Endothelial cell of umbilical vein (primary cell): ENCODE data around the gene SERPINA1. TPM values are rescaled to one million over a fixed set of nuclear protein-coding genes. Genes with fewer than 3 reads are reported as not detected.

Source experiments
- BruUV-seq: library from RNA; stranded (reverse); fragments of 400-500 nt; replicated peaks from 2 replicates; lab custom pipeline; 2021; lab: Mats Ljungman, UMichigan
- CTCF ChIA-PET: fragments of 300-600, 350-600 bp; sonication (Branson Sonifier 250); formaldehyde crosslinking; loops from one replicate; lab custom pipeline; 2021; ENCODE audit warnings: antibody characterized with exemption, inconsistent platforms; lab: Charles Lee
- POLR2A ChIA-PET: fragments of 300-600, 350-600 bp; sonication (Branson Sonifier 250); formaldehyde crosslinking; loops from one replicate; lab custom pipeline; 2021; ENCODE audit warnings: antibody characterized with exemption, inconsistent platforms; lab: Charles Lee
- DNase-seq: peaks from one replicate; pipeline ENCODE4 v3.0.0-alpha.2; 2011; ENCODE audit warnings: low read depth, low spot score
- FAIRE-seq: peaks from 2 replicates; lab custom pipeline; 2011; peaks lifted over from hg19 to GRCh38; lab: Jason Lieb, UNC
- H2AFZ ChIP-seq: 2 replicates; pipeline ENCODE4 v1.6.0; 2012; ENCODE audit warnings: low read depth, low read length, control low read depth, inconsistent platforms
- H3K27ac ChIP-seq: 2 replicates; pipeline ENCODE4 v1.5.1; 2011; ENCODE audit warnings: low read depth, mild to moderate bottlenecking, control low read depth, low read length, moderate library complexity; ENCODE audit not compliant: insufficient read depth
- H3K27me3 ChIP-seq, 2 experiments: 2 replicates each; pipeline versions ENCODE4 v1.6.0 to v1.6.1; 2011; ENCODE audit warnings: low read length in 2 of 2, mixed read lengths in 1 of 2; ENCODE audit not compliant: control insufficient read depth in 2 of 2, insufficient read depth in 2 of 2
- H3K36me3 ChIP-seq, 2 experiments: 2 replicates in 1 of 2; 3 replicates in 1 of 2; pipeline ENCODE4 v1.5.1; 2011; ENCODE audit warnings: low read length in 2 of 2, mild to moderate bottlenecking in 1 of 2, moderate library complexity in 1 of 2; ENCODE audit not compliant: control insufficient read depth in 2 of 2, insufficient read depth in 2 of 2; ENCODE audit errors: extremely low read depth in 1 of 2
- H3K4me1 ChIP-seq: 3 replicates; pipeline ENCODE4 v1.5.1; 2011; ENCODE audit warnings: mild to moderate bottlenecking, low read length; ENCODE audit not compliant: control insufficient read depth, insufficient read depth; ENCODE audit errors: extremely low read depth
- H3K4me2 ChIP-seq: 2 replicates; pipeline ENCODE4 v1.6.1; 2011; ENCODE audit warnings: low read length, control low read depth, mixed read lengths; ENCODE audit not compliant: insufficient read depth
- H3K4me3 ChIP-seq, 3 experiments: fragments of 200-600 bp in 1 of 3; sonication (generic), shearing (Covaris generic) in 1 of 3; replicated peaks in 1 of 3; 2 replicates each; pipeline ENCODE4 v1.5.1; 2011 to 2016; ENCODE audit warnings: control low read depth in 3 of 3, low read length in 3 of 3, mild to moderate bottlenecking in 2 of 3, inconsistent platforms in 1 of 3, low read depth in 1 of 3, moderate library complexity in 1 of 3; ENCODE audit not compliant: insufficient read depth in 1 of 3
- H3K79me2 ChIP-seq: 2 replicates; pipeline ENCODE4 v1.6.0; 2012; ENCODE audit warnings: low read length, inconsistent platforms; ENCODE audit not compliant: control insufficient read depth, insufficient read depth
- H3K9ac ChIP-seq: replicated peaks from 2 replicates; pipeline ENCODE3; 2011; ENCODE audit warnings: low read length, control low read depth; ENCODE audit not compliant: insufficient read depth; ENCODE audit errors: extremely low read depth
- H3K9me1 ChIP-seq: replicated peaks from 3 replicates; pipeline ENCODE4 v1.6.0; 2011; ENCODE audit warnings: mild to moderate bottlenecking, low read length; ENCODE audit not compliant: control insufficient read depth, insufficient read depth; ENCODE audit errors: extremely low read depth
- H3K9me3 ChIP-seq: replicated peaks from 2 replicates; pipeline ENCODE4 v1.5.1; 2012; ENCODE audit warnings: low read length, inconsistent platforms; ENCODE audit not compliant: control insufficient read depth, insufficient read depth
- H4K20me1 ChIP-seq: replicated peaks from 2 replicates; pipeline ENCODE3; 2011; ENCODE audit warnings: mild to moderate bottlenecking, low read length; ENCODE audit not compliant: control insufficient read depth, insufficient read depth; ENCODE audit errors: extremely low read depth
- EZH2 ChIP-seq: IDR thresholded peaks from 2 replicates; pipeline ENCODE4 v1.6.1; 2012; ENCODE audit warnings: borderline replicate concordance, low read depth, mild to moderate bottlenecking, moderate library complexity, low read length, inconsistent platforms; ENCODE audit not compliant: severe bottlenecking
- FOS ChIP-seq: IDR thresholded peaks from 2 replicates; pipeline ENCODE4 v1.6.1; 2011; ENCODE audit warnings: mild to moderate bottlenecking, low read length, moderate library complexity, borderline replicate concordance; ENCODE audit not compliant: insufficient read depth
- GATA2 ChIP-seq: IDR thresholded peaks from 2 replicates; pipeline ENCODE4 v1.7.0; 2011; ENCODE audit warnings: low read depth, mild to moderate bottlenecking, moderate library complexity, mixed read lengths, low read length; ENCODE audit not compliant: insufficient read length, insufficient read depth
- JUN ChIP-seq: IDR thresholded peaks from 2 replicates; pipeline ENCODE4 v1.6.1; 2011; ENCODE audit warnings: borderline replicate concordance, low read depth; ENCODE audit not compliant: insufficient read length, insufficient read depth
- MYC ChIP-seq: IDR thresholded peaks from one replicate; pipeline ENCODE4 v1.6.1; 2011; ENCODE audit warnings: mild to moderate bottlenecking, low read depth, low read length
- POLR2A ChIP-seq: IDR thresholded peaks from 2 replicates; pipeline ENCODE4 v1.6.1; 2012; ENCODE audit warnings: low read depth, mild to moderate bottlenecking, control low read depth, low read length
- POLR2AphosphoS5 ChIP-seq: IDR thresholded peaks from 2 replicates; pipeline ENCODE4 v1.6.1; 2012; ENCODE audit warnings: low read depth, mild to moderate bottlenecking, control low read depth, low read length, moderate library complexity; ENCODE audit not compliant: insufficient read depth
- dilution Hi-C: fragments of 300-500 bp; cut with MboI; formaldehyde crosslinking; loops from one replicate; pipeline ENCODE4 v1.15.0; 2019; ENCODE audit warnings: low sequenced_read_pairs; ENCODE audit not compliant: extremely low pct_ligation_motif_present
- intact Hi-C: fragments of 100-400 bp; cut with micrococcal nuclease; formaldehyde crosslinking; loops from one replicate; pipeline ENCODE4 v1.10.0; 2022
- polyA plus RNA-seq, 4 experiments: library from polyadenylated mRNA; depleted of rRNA in 3 of 4; stranded (reverse) in 3 of 4; unstranded in 1 of 4; fragments of >200 nt; gene quantifications; 2 replicates each; pipeline versions ENCODE4 v1.2.1 to v1.2.3, GENCODE V29; 2011 to 2012; ENCODE audit warnings: missing spikeins in 1 of 4
- total RNA-seq: library from RNA; stranded (reverse); gene quantifications from 2 replicates; pipeline ENCODE4 v1.2.3, GENCODE V29; 2021
- TF ChIP-seq, protein P1 (sequence below): IDR thresholded peaks from 2 replicates; pipeline ENCODE4 v1.6.1; 2011; ENCODE audit not compliant: insufficient read depth, insufficient read length
- TF ChIP-seq, protein P2 (sequence below), 2 donors: IDR thresholded peaks; 1 replicate in 1 of 2; 2 replicates in 1 of 2; pipeline ENCODE4 v1.5.1; 2011; ENCODE audit warnings: low read length in 2 of 2, mild to moderate bottlenecking in 2 of 2, moderate library complexity in 2 of 2, control low read depth in 1 of 2, inconsistent platforms in 1 of 2, low read depth in 1 of 2; ENCODE audit not compliant: insufficient read depth in 1 of 2; ENCODE audit errors: extremely low read depth in 1 of 2

The SERPINA1 gene
- total and polyA plus RNA-seq, 2 donors (not counting 3 experiments of a cell fraction or from before 2014, with no cell fraction given), result not detected

DNA sequence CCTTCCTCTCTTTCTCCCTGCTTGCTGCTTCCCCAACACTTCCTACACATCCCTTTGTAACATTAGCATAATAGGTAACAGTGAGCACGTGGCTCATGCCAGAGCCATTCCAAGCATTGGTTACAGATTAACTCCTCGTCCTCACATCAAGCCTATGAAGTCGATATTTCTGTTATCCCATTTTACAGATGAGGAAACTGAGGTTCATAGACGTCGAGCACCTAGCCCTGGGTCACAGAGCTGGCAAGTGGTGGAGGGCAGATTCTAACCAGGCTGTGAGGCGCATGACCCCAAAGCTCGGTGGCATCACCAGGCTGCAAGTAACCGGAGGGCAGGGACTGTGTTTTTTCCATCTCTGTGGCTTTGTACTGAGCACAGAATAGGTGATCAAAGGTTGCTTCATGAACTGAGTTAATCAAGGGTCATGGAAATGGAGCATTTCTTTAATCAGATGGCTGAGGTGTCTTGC lies 5.7 kb upstream of the SERPINA1 start:
- FAIRE-seq (no peak), DNase-seq (no peak)
- Histone ChIP-seq H3K79me2 (no peaks in the 10 kb centered on the region), H3K27me3 (no peaks in the 10 kb centered on the region), H3K9me1 (no peaks in the 10 kb centered on the region), H3K4me2 (no peak overlapping the region), H2AFZ (no peak overlapping the region), H3K9me3 (no peaks in the 10 kb centered on the region), H3K4me3 (no peak overlapping the region), H3K9ac (no peak overlapping the region), H4K20me1 (no peaks in the 10 kb centered on the region), H3K4me1 (no peaks in the 10 kb centered on the region), H3K36me3 (no peaks in the 10 kb centered on the region), H3K27ac (no peak overlapping the region)
- BruUV-seq, result no TSS peak
- no peak for TF ChIP-seq FOS
- TF ChIP-seq POLR2AphosphoS5, result no peak
- TF ChIP-seq, protein P1, sequence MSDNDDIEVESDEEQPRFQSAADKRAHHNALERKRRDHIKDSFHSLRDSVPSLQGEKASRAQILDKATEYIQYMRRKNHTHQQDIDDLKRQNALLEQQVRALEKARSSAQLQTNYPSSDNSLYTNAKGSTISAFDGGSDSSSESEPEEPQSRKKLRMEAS, result no peak
- ChIA-PET CTCF (no interaction called here), POLR2A (no interaction called here)
- intact Hi-C loops, result no loop called here
- dilution Hi-C loops, result no loop called here

- ChIA-PET POLR2A (no interaction called here), CTCF (no interaction called here)
- Histone ChIP-seq H3K4me3 (no peak overlapping the region), H3K27ac (no peak overlapping the region), H3K36me3 (no peaks in the 10 kb centered on the region), H3K4me1 (no peaks in the 10 kb centered on the region), H3K79me2 (no peaks in the 10 kb centered on the region), H2AFZ (no peak overlapping the region), H3K9ac (no peak overlapping the region), H3K27me3 (no peaks in the 10 kb centered on the region), H3K9me1 (no peaks in the 10 kb centered on the region), H3K9me3 (no peaks in the 10 kb centered on the region), H3K4me2 (no peak overlapping the region), H4K20me1 (no peaks in the 10 kb centered on the region)
- no TSS peak for BruUV-seq
- DNase-seq, result no peak
- dilution Hi-C loops (no loop called here), intact Hi-C loops (no loop called here)
- no peak for TF ChIP-seq FOS
- TF ChIP-seq, protein P1, result no peak
- TF ChIP-seq GATA2, result no peak
- no peak for TF ChIP-seq EZH2
- TF ChIP-seq JUN, result no peak
- no peak for TF ChIP-seq POLR2AphosphoS5
- TF ChIP-seq, protein P2, sequence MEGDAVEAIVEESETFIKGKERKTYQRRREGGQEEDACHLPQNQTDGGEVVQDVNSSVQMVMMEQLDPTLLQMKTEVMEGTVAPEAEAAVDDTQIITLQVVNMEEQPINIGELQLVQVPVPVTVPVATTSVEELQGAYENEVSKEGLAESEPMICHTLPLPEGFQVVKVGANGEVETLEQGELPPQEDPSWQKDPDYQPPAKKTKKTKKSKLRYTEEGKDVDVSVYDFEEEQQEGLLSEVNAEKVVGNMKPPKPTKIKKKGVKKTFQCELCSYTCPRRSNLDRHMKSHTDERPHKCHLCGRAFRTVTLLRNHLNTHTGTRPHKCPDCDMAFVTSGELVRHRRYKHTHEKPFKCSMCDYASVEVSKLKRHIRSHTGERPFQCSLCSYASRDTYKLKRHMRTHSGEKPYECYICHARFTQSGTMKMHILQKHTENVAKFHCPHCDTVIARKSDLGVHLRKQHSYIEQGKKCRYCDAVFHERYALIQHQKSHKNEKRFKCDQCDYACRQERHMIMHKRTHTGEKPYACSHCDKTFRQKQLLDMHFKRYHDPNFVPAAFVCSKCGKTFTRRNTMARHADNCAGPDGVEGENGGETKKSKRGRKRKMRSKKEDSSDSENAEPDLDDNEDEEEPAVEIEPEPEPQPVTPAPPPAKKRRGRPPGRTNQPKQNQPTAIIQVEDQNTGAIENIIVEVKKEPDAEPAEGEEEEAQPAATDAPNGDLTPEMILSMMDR (IDR thresholded peaks at IDR 0.05; ENCODE audit: extremely low read depth in 1 of 2, insufficient read depth in 1 of 2, low read depth in 1 of 2, low read length in 2 of 2), result no peak
- no peak for TF ChIP-seq MYC
- TF ChIP-seq POLR2A, result no peak
- FAIRE-seq, result no peak
Observed at GRCh38 chr14:94393474-94393873, 5.1 kb upstream of the SERPINA1 start.
